HCEC 1CT (cell line): ENCODE data around the gene COL6A5.
"Not testable (repeated sequence)": the region's sequence is repeated elsewhere in the genome, so short reads cannot be mapped to it uniquely, and the experiment has no call there.

Experiments used
- DNase-seq: peaks from one replicate; pipeline ENCODE4 v3.0.0-alpha.2; 2017

Gene COL6A5, protein sequence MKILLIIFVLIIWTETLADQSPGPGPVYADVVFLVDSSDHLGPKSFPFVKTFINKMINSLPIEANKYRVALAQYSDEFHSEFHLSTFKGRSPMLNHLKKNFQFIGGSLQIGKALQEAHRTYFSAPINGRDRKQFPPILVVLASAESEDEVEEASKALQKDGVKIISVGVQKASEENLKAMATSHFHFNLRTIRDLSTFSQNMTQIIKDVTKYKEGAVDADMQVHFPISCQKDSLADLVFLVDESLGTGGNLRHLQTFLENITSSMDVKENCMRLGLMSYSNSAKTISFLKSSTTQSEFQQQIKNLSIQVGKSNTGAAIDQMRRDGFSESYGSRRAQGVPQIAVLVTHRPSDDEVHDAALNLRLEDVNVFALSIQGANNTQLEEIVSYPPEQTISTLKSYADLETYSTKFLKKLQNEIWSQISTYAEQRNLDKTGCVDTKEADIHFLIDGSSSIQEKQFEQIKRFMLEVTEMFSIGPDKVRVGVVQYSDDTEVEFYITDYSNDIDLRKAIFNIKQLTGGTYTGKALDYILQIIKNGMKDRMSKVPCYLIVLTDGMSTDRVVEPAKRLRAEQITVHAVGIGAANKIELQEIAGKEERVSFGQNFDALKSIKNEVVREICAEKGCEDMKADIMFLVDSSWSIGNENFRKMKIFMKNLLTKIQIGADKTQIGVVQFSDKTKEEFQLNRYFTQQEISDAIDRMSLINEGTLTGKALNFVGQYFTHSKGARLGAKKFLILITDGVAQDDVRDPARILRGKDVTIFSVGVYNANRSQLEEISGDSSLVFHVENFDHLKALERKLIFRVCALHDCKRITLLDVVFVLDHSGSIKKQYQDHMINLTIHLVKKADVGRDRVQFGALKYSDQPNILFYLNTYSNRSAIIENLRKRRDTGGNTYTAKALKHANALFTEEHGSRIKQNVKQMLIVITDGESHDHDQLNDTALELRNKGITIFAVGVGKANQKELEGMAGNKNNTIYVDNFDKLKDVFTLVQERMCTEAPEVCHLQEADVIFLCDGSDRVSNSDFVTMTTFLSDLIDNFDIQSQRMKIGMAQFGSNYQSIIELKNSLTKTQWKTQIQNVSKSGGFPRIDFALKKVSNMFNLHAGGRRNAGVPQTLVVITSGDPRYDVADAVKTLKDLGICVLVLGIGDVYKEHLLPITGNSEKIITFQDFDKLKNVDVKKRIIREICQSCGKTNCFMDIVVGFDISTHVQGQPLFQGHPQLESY (N-terminal part only)

DNA sequence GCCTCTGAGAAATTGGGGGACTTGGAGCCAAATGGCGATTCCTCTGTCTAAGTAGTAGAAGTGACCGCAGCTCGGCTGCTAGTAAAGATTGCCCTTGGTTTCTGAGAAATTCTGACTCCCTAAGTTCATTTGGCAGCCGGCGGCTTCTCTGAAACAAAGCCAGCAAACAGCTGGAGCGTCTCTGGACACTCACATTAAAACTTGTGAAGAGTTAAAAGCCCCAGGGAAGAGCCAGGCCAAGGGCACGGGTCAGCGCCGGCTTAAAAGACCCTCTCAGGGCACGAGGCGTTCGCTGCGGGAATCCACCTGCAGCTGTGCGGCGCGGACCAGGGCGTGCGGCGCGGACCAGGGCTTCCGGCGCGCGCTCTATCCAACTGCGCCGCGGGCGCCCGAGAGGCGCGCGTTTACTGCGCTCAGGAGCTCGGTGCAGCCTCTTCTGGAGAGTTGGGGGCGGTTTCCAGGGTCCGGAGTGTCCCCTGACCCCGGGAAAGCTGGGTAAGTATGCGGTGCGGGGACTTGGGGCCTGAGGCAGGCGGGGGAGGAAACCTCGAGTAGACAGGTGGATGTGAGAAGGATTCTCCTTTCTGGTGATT is at the start of gene COL6A5:
TSS of gene COL6A5 (plus strand) at position 186 of the 593 bp plus-strand sequence. CDS start 27,967 bp downstream, outside the sequence.
- no peak for DNase-seq

DNA sequence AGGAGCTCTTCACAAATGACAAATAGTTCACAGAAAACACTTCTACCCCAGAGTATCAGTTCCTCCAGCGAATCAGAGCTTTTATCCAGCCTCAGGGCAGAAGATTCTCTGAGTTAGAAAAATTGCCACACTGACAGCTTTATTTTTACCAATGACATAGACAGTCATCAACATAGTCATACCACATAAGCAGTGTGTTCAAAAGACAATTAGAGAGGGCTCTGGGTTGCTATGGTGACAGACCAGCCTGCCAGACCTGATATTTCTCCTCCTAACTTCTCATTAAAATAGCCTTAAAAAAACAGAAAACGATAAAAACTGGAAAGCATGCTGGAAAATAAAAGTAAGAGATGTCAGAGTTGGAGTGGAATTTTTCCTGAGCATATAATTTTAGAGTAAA is 45.9 kb upstream of the COL6A5 start:
- DNase-seq = no peak

DNA sequence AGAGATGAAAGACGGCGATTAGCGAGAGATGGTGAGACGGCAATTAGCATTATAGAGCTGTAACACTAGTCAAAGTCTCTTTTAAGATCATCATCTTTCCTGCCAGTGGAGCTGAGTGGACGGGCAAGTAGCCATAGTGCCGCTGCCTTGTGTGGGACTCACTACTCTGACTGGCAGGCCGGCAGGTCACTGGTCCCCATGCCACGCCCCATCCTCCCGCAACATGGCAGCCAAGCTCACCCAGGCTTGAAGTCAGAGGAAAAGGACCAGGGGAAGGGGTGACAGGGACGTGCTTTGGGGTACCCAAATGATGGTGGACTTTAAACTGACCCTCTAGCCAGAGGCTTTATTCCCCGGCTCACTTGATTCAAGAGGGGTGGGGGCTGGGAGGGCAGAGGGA is 44.6 kb upstream of the COL6A5 start:
- no peak for DNase-seq

DNA sequence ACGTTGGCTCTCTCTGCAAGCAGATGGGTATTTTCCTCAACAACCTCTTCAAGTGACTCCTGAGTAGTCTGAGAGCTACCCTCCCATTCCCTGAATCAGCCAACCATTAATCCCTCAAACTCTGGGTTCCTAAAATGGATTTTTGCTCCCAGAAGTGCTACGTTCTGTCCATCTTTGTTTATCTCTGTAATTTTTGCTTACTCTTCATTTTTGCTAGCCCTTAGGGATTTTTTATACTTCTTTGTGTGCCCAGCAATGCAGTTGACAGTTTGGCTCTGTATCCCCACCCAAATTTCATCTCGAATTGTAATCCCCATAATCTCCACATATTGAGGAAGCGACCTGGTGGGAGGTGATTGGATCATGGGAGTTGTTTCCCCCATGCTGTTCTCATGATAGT is 35.4 kb upstream of the COL6A5 start:
- no peak for DNase-seq

DNA sequence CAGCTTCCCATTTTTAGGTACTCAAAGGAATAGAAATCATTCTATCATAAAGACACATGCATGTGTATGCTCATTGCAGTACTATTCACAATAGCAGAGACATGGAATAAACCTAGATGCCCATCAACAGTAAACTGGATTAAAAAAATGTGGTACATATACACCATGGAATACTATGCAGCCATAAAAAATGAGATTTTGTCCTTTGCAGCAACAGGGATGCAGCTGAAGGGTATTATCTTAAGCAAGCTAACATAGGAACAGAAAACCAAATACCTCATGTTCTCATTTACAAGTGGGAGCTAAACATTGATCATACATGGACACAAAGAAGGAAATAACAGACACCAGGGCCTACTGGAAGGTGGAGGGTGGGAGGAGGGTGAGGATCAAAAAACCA is 33.1 kb upstream of the COL6A5 start:
- no peak for DNase-seq

DNA sequence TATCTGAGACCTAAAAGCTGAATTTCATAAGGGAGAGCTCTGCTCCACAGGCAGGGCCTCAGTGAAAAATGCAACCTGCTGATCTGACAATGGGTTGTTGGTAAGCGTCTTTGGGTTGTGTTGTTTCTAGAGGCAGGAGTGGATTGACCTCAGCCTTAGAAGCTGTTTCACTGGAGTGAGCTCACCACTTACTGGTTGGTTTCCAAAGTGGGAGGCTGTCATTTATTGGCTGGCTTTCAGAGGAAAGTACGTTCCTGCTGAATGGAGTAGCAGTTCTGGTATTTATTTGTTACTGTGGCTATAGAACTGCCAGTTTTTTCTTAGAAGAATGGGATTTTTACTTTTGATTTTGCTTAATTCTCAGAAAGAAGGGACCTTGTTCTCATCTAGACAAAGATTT is 29.3 kb upstream of the COL6A5 start:
- DNase-seq = no peak

DNA sequence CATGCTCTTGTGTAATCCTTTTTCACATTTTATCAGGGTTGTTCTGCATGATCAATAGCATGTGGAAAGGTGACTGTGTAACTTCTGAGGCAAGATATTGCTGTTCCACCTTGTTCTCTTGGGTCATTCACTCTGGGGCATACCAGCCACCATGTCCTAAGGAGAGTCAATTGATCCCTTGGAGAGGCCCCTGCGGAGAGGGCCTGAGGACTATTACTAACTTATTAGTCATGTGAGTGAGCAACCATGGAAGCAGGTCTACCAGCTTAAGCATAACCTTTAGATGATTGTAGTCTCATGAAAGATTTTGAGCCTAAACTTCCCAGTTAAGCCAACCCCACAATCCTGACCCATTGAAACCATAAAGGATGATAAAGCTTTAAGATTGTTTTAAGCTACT is 22.0 kb upstream of the COL6A5 start:
- no peak for DNase-seq

DNA sequence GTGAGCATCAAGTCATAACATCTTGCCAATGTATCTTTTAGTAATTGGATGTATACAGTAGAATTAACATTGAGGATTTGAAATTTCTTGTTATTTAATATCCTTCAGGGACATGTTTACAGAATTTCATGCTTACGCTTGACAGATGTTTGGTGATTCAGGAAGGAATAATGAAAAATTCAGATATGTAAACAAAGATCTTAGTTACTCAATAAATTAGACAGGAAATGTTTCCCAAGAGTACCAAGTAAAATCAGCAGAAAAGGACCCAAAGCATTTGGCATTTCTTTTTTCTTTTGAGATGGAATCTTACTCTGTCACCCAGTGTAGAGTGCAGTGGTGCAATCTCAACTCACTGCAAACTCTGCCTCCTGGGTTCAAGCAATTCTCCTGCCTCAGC is 4.7 kb upstream of the COL6A5 start:
- no peak for DNase-seq

- no peak for DNase-seq
Observed at GRCh38 chr3:130341388-130341787, 4.1 kb upstream of the COL6A5 start.

DNA sequence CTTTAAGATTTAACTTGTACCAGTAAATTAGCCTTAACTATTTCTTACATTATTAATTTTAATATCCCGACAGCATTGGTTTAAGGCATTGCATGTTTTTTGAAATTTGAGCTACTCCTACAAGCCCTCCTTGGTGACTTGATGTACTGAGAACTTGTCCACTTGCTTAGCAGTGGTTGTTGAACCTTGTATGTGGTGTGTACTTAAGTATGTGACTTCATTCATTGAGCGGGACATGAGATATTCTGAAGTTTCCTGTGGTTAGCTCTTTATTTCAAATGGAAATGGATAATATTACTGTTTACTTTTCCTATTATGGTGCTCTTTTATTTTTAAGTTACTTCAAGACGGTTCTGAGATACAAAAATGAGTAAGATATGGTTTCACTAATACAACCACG is 3.6 kb upstream of the COL6A5 start:
- DNase-seq = no peak

DNA sequence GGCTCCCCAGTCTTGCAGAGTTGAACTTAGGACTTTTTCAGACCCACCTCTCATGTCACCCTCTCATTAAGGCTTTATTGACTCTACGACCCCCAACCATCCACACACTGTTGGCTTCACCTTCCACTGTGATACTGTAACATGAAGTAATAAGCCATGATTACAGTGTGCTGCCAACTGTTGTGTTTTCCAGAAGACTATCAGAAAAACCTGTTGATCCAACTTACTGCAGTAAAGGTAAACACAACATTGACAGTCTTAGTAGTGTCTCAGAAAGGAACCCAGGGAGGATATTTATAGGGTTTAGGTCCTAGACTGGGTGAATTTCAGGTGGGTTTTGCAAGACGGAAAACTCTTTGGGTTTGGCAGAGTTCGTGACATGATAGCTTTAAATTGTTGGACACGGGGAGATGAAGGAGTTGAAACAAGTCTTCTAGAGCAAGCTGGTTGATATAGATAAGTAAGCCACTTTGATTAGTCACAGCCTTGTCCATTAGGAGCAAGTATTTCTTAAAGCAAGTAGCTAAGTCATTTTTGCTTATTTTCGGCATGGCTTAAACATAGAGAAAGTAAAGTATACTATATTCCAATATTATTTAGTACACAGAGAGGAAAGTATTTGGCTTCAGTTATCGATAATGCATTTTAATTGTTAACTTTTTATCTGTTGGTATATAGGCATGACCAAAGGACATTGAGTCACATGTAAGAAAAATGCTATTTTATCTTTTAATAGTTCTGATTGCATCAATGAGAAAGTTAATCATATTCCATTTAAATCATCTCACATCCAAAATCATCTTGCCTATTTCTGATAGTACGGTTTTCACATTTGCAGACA is 2.4 kb upstream of the COL6A5 start:
- no peak for DNase-seq

DNA sequence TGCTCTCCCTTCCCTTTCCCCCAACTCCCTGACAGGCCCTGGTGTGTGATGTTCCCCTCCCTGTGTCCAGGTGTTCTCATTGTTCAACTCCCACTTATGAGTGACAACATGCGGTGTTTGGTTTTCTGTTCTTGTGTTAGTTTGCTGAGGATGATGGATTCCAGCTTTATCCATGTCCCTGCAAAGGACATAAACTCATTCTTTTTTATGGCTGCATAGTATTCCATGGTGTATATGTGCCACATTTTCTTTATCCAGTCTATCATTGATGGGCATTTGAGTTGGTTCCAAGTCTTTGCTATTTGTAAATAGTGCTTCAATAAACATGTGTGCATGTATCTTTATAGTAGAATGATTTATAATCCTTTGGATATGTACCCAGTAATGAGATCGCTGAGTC is 2.8 kb downstream of the COL6A5 start:
- not testable (repeated sequence) for DNase-seq

GRCh38 chr3:130354430-130354829 is 9.0 kb downstream of the COL6A5 start:
- DNase-seq = no peak

GRCh38 chr3:130374033-130374432 is 28.6 kb downstream of the COL6A5 start:
- no peak for DNase-seq

GRCh38 chr3:130374908-130375307 is 29.4 kb downstream of the COL6A5 start:
- no peak for DNase-seq

- no peak for DNase-seq
Observed at GRCh38 chr3:130377960-130378676, 32.6 kb downstream of the COL6A5 start.

DNA sequence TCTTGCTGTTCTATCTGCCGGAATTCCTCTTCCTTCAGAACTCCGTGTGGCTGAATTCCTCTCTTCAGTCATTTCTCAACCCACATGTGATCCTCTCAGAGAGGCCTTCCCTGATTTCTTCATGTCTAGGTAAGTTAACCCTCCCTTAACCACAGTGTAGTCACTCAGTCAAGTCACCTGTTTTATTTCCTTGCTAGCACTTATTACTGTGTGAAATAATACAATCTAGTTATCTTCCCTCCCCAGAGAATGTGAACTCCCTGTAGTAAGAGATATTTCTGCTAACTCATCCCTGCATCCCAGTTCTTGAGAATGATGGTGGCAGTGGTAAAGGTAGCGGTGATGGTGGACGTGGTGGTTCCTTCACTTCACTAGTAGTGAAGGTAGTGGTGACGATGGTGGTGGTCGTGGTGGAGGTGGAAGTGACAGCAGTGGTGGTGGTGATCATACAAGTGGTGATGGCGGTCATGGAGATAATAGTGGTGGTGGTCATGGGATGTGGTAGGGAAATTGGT is 33.3 kb downstream of the COL6A5 start:
- DNase-seq = no peak

DNA sequence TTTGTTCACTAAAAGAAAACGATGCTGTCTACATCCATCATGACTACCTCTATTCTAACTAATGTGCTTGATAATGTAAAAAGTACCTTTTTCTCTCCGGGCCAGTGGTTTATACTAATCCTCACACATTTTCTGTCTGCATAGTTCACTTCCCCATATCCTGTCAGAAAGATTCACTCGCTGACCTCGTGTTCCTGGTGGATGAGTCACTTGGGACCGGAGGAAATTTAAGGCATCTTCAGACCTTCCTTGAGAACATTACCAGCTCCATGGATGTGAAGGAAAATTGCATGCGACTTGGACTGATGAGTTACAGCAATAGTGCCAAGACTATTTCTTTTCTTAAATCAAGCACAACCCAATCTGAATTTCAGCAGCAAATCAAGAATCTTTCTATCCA is 33.8 kb downstream of the COL6A5 start:
- no peak for DNase-seq

- no peak for DNase-seq
Observed at GRCh38 chr3:130380398-130380797, 34.9 kb downstream of the COL6A5 start.

GRCh38 chr3:130383424-130383823 is 38.0 kb downstream of the COL6A5 start:
- DNase-seq = no peak

- no peak for DNase-seq
Observed at GRCh38 chr3:130384476-130385025, 39.1 kb downstream of the COL6A5 start.
